Ishikawa (cell line): ENCODE measurements around the gene SUMO3.

Source experiments
- CEBPB ChIP-seq: IDR thresholded peaks from 2 replicates; pipeline ENCODE4 v1.6.1; 2012
- CREB1 ChIP-seq: IDR thresholded peaks from 2 replicates; pipeline ENCODE4 v1.6.1; 2012; ENCODE audit warnings: low read depth
- EGR1 ChIP-seq: IDR thresholded peaks from 2 replicates; pipeline ENCODE4 v1.6.1; 2012
- EP300 ChIP-seq: IDR thresholded peaks from 2 replicates; pipeline ENCODE4 v1.6.1; 2012; ENCODE audit warnings: borderline replicate concordance
- FOXM1 ChIP-seq: IDR thresholded peaks from 2 replicates; pipeline ENCODE4 v1.6.1; 2012; ENCODE audit warnings: low read depth, borderline replicate concordance
- NFIC ChIP-seq: IDR thresholded peaks from 2 replicates; pipeline ENCODE4 v1.6.1; 2012
- RAD21 ChIP-seq: IDR thresholded peaks from 2 replicates; pipeline ENCODE4 v1.6.1; 2012; ENCODE audit warnings: low read depth
- REST ChIP-seq: IDR thresholded peaks from 2 replicates; pipeline ENCODE4 v1.6.1; 2012; ENCODE audit warnings: low read depth, mild to moderate bottlenecking
- TAF1 ChIP-seq: IDR thresholded peaks from 2 replicates; pipeline ENCODE4 v1.6.1; 2012; ENCODE audit warnings: low read depth, mild to moderate bottlenecking
- TCF12 ChIP-seq: IDR thresholded peaks from 2 replicates; pipeline ENCODE4 v1.6.1; 2012; ENCODE audit warnings: low read depth
- TEAD4 ChIP-seq: IDR thresholded peaks from 2 replicates; pipeline ENCODE4 v1.6.1; 2012
- USF1 ChIP-seq: IDR thresholded peaks from 2 replicates; pipeline ENCODE4 v1.6.1; 2012
- YY1 ChIP-seq: IDR thresholded peaks from 2 replicates; pipeline ENCODE4 v1.6.1; 2012; ENCODE audit warnings: low read depth
- ZBTB7A ChIP-seq: IDR thresholded peaks from 2 replicates; pipeline ENCODE4 v1.6.1; 2012; ENCODE audit warnings: low read depth
- TF ChIP-seq, protein P1 (sequence below): IDR thresholded peaks from 2 replicates; pipeline ENCODE4 v1.6.1; 2012

Gene SUMO3

GRCh38 chr21:44829507-44830092 is 11.7 kb upstream of the SUMO3 start:
- no peak for TF ChIP-seq ZBTB7A
- TF ChIP-seq CEBPB = no peak
- TF ChIP-seq TCF12 = no peak
- no peak for TF ChIP-seq EP300
- TF ChIP-seq NFIC = no peak
- no peak for TF ChIP-seq FOXM1
- no peak for TF ChIP-seq TEAD4
- TF ChIP-seq, protein P1, sequence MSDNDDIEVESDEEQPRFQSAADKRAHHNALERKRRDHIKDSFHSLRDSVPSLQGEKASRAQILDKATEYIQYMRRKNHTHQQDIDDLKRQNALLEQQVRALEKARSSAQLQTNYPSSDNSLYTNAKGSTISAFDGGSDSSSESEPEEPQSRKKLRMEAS = no peak
- TF ChIP-seq RAD21 = no peak
- TF ChIP-seq YY1 = no peak
- TF ChIP-seq USF1 = no peak

GRCh38 chr21:44828362-44829056 is 10.6 kb upstream of the SUMO3 start:
- TF ChIP-seq CREB1 (no peak), EP300 (no peak), REST (no peak), CEBPB (no peak), NFIC (no peak), RAD21 (no peak)

GRCh38 chr21:44823179-44823660 is 5.4 kb upstream of the SUMO3 start:
- TF ChIP-seq USF1 (no peak), YY1 (no peak), CREB1 (no peak), RAD21 (no peak), NFIC (no peak), FOXM1 (no peak), EP300 (no peak), ZBTB7A (no peak)
- TF ChIP-seq, protein P1 = no peak

GRCh38 chr21:44822484-44823178 is 4.8 kb upstream of the SUMO3 start:
- TF ChIP-seq CEBPB = no peak
- TF ChIP-seq USF1 = 0 out of 2 replicates have a peak, but pooled peaks have one; percentile 18

DNA sequence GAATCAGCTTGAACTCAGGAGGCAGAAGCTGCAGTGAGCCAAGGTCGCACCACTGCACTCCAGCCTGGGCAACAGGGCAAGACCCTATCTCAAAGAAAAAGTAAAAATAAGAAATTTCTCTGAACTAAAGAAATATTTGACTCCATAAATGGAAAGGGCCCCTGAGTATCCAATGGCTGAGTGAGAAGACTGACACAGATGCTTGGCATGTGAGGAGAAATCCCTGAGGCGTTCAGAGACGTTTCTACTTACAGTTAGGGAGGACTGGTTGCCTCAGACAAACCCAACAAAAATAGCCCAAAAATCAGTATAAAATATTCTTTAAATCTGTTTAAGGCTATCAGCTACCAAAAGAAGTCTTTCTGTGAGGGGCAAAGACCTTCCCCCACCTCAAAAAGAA is 3.0 kb upstream of the SUMO3 start:
- no peak for TF ChIP-seq CREB1
- no peak for TF ChIP-seq CEBPB
- no peak for TF ChIP-seq ZBTB7A
- no peak for TF ChIP-seq USF1
- no peak for TF ChIP-seq TCF12
- no peak for TF ChIP-seq RAD21
- TF ChIP-seq REST = no peak
- TF ChIP-seq, protein P1 = no peak
- no peak for TF ChIP-seq EGR1
- no peak for TF ChIP-seq NFIC
- TF ChIP-seq TEAD4 = no peak
- TF ChIP-seq YY1 = no peak
- no peak for TF ChIP-seq FOXM1
- TF ChIP-seq TAF1 = no peak
- TF ChIP-seq EP300 = no peak
